HG02678 (cell line): Measurements from ENCODE around the gene SOST.

Experiments used
- ATAC-seq: cut with Tn5 transposase; IDR thresholded peaks from one replicate; pipeline ENCODE4 v1.9.1; 2021; ENCODE audit warnings: mild to moderate bottlenecking, moderate library complexity; ENCODE audit not compliant: unreplicated experiment

The SOST gene

GRCh38 chr17:43774304-43775250 lies 16.0 kb upstream of the SOST start:
- no peak for ATAC-seq

DNA sequence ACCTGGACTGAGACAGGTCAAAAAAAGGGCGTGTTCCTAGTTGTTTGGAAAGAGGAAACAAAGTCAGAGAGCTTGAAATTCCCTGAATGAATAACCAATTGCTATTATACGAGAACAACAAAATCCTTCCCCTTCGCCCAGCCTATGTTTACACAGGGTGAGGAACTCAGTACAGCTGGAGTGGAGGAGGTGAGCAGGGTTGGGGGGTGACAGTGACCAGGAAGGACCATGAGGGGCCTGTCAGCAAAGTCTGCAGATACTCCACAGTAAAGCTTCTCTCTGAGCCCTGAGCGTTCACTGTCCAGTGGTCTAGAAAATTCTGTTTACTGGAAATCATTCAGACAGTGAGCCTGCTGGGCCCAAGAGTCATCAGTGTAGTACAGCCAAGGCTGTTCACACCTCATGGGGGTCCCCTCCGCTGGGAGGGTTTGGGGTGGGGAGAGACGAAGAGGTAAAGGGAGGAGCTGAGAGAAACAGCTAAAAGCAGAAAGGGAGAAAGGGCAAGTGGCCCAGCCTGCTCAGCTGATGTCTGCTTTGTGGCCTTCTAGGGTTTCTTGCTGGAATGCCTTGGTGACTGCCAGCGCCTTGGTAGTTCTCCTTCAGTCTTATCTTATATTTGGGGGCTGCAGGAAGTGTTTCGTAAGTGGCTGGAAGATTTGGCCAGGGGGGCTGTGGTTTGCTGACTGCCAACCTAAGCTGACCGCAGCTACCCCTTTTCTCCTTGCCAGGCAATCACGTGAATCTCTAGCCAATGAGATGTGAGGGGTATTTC lies 14.5 kb upstream of the SOST start:
- ATAC-seq = no peak

DNA sequence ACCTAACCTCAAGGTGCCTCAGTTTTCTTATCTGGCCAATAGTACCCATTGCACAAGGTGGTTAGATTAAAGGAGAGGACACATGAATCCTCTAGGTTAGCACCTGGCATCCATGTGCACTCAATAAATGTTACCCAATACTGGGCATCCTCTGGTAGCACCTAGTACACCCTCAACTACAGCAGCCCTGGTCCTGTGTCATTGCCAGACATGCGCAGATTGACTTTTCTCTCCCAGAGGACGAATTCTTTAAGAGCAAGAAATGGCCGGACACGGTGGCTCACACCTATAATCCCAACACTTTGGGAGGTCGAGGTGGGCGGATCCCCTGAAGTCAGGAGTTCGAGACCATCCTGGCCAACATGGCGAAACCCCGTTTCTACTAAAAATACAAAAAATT lies 12.9 kb upstream of the SOST start:
- no peak for ATAC-seq

- ATAC-seq = no peak
Observed at GRCh38 chr17:43770957-43771356, 12.4 kb upstream of the SOST start.

DNA sequence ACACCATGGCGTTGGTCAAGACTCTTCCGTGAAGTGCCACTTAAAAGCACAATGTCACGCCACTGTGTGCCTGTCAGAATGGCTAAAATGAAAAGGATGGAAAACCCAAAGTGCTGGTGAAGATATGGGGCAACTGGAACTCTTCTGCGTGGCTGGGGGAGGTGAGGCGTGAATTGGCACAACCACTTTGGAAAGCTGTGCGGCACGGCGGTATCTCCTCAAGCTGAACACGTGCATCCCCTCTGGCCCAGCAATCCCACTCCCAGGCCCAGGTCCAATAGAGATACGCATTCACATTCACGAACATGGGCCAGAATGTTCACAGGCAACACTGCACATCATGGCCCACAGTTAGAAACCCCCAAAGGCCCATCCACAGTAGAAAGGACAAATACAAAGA lies 11.3 kb upstream of the SOST start:
- ATAC-seq = no peak

GRCh38 chr17:43769426-43769825 lies 10.8 kb upstream of the SOST start:
- ATAC-seq = no peak

GRCh38 chr17:43768943-43769342 lies 10.4 kb upstream of the SOST start:
- ATAC-seq = no peak

DNA sequence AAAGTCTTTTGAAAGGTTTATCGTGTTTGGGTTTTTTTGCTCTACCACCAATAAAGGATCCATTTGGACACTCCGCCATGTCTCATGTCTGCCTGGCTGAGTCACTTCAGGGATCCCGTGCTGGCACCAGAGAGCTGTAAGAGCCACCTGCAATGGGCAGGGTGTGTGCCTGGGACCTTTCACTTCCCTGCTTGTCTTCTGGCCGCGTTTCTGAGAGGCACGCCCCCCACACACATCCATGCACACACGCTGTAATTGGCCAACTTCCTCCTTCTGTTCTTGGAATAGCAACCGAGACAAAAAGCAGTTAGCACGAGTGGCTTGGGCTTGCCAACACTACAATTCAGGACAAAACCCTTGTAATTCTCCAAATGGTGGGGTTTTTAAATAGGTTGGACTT lies 9.8 kb upstream of the SOST start:
- ATAC-seq = no peak

DNA sequence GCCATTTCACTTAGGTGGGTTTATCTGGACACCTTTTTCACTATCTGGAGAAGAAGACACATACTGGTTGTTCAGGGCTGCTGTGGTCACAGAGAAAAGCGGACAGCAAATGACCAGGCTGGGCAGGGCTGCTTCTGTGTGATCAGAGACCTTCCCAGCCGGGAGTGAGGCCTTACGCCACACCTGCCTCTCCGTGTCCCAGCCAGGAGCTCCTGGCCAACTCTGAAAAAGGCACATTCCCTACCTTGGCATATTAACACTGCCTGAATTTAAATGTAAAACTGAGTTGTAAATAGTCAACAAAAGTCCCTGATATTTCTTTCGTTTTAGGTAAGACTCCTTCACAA lies 9.1 kb upstream of the SOST start:
- ATAC-seq = no peak

GRCh38 chr17:43767053-43767712 lies 8.6 kb upstream of the SOST start:
- ATAC-seq = no peak

DNA sequence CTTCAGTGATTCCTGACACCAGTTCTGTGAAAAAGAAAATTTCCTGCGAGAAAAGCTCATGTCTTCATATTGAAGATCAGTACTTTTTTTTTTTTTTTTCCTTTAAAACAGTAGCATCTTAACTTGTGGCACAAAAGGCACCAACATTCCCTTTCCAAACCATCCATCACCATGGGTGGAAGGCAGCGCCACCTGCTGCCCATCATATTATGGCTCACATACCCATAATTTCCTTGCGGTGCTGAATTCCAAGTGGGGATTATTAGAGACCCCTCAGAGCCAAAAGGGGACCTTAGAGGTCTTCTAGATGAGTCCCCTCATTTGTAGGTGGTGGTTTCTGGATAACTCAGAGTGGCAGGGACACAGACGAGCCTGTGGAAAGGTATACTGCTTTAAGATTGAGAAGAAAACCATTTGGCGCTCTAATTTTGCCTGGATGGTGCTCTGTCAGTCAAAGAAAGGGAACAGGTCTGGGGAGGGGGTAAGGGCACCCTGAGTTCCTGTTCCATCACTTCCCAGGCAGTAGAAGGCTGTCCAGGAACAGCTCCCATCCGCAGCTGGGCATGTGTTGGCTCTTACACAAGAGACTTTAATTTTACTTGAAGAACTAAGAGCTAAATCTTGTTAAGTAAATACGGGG lies 7.9 kb upstream of the SOST start:
- no peak for ATAC-seq

- ATAC-seq = peak; percentile 62
Observed at GRCh38 chr17:43760254-43760852, 1.8 kb upstream of the SOST start.

DNA sequence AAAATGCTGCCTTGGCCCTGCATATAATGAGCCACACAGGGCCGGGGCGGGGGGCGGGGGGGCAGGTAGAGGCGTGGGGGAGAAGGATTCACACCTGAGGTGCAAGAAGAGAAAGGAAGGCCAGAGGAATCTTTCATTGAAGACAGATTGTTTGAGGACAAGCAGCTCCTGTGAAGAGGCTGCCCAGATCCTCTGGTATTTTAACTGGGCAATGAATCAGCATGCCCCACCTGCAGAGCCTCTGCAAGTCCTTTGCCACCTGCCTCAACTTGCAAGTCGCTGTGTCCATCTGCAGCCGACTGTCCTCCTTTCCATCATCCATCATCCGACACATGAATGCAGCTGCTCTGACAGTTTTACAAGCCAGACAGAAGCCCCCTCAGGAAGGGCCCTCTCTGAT lies 1.2 kb upstream of the SOST start:
- no peak for ATAC-seq

- no peak for ATAC-seq
Observed at GRCh38 chr17:43758086-43758485, 505 bp downstream of the SOST start.

DNA sequence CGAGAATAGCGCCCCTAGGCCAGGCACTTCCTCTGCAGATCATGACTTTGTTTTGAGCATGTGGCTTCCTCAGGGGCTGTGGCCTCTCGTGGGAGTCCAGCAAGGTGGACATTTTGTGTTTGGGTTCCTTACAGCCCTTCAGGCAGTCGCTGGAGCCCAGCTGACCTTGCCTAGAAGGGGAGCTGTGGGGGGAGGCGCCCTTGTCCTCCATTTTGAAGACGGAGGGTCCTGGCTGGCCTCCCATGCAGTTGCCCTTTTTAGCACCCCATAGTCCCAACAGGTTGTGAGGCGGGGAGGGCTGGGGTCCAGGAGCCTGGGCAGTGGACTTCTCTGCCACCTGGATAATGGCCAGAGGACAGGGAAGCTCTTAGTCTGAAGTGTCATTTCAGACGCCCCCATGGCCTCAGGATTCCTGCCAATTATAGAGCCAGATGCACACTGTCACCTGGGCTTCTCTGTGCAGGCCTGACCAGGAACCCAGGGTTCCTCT lies 1.4 kb downstream of the SOST start:
- no peak for ATAC-seq

DNA sequence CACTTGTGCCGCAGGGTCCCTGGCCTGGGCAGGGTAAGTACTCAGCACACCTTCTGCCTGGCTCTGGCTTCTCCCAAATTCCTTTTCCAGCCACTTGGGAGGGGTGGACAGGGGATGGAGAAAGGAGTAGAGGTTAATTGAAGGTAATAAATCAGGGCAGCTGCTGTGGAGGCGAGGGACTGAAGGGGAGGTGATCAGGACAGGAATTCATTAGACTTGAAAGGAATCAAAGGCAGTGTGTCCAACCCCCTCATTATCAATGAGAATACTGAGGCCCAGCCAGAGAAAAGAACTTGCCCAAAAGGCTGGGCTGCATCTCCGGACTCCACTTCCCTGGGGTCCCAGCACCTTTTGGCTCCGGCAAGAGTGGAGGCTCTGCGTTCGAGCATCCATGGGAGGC lies 2.4 kb downstream of the SOST start:
- ATAC-seq = no peak

- ATAC-seq = no peak
Observed at GRCh38 chr17:43755389-43755875, 3.2 kb downstream of the SOST start.

GRCh38 chr17:43754947-43755346 lies 3.6 kb downstream of the SOST start:
- no peak for ATAC-seq

DNA sequence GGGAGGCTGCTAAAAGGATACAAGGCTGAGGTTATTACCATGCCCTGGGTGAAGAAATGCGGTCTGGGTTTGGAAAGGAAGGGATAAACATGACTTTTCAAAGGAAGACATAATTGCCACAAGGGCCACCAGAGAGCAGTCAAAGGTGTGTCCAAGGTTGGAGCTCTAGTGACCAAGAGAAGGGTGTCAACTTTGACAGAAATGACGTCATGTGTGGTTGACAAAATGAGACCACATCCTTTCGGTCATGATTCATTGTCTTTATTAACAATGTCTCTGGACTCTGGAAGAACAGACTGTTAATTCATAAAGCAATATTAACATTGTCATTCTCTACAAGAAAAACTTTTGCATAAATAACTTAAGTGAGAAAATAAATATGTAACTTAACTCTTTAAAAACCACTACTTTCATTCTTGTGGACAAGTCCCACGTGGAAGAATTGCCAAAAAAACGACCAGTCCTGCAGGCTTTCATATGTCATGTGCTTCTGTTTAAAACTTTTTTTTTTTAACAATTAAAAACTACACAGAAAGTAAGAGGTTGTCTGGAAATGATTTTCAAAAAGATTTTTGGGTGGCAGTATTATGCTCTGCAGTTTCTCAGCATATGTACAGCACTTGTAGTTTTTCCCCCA lies 5.0 kb downstream of the SOST start:
- no peak for ATAC-seq

- ATAC-seq = no peak
Observed at GRCh38 chr17:43750153-43750552, 8.4 kb downstream of the SOST start.
